Mesenchymal stem cell (in vitro differentiated cells and primary cell): Measurements from ENCODE around the gene AFF2.

Source experiments
- DNase-seq: peaks from one replicate; pipeline ENCODE4 v3.0.0-alpha.2; 2013
- H2AFZ ChIP-seq: one replicate; pipeline ENCODE4 v1.6.1; 2013; ENCODE audit warnings: low read depth, mild to moderate bottlenecking, control low read depth, inconsistent platforms, low read length, moderate library complexity
- H2AK5ac ChIP-seq: 2 replicates; pipeline ENCODE4 v1.6.1; 2013; ENCODE audit warnings: low read length, moderate library complexity, mild to moderate bottlenecking, inconsistent platforms; ENCODE audit not compliant: severe bottlenecking
- H2BK120ac ChIP-seq: one replicate; pipeline ENCODE4 v1.6.1; 2013; ENCODE audit warnings: low read depth, mild to moderate bottlenecking, inconsistent platforms, low read length, moderate library complexity
- H2BK12ac ChIP-seq, 2 experiments: one replicate each; pipeline ENCODE4 v1.6.1; 2013; ENCODE audit warnings: inconsistent platforms in 2 of 2, low read length in 2 of 2, mild to moderate bottlenecking in 2 of 2, moderate library complexity in 2 of 2, control low read depth in 1 of 2
- H2BK15ac ChIP-seq: one replicate; pipeline ENCODE4 v1.6.1; 2013; ENCODE audit warnings: mild to moderate bottlenecking, low read depth, inconsistent platforms; ENCODE audit not compliant: poor library complexity, severe bottlenecking
- H2BK5ac ChIP-seq: 2 replicates; pipeline ENCODE4 v1.6.1; 2013; ENCODE audit warnings: low read depth, mild to moderate bottlenecking, low read length, control low read depth, inconsistent platforms; ENCODE audit not compliant: poor library complexity, severe bottlenecking
- H3K14ac ChIP-seq, 2 experiments: one replicate each; pipeline ENCODE4 v1.6.1; 2013; ENCODE audit warnings: inconsistent platforms in 2 of 2, low read length in 2 of 2, control low read depth in 1 of 2, mild to moderate bottlenecking in 1 of 2, moderate library complexity in 1 of 2
- H3K18ac ChIP-seq, 2 experiments: one replicate each; pipeline ENCODE4 v1.6.1; 2013; ENCODE audit warnings: inconsistent platforms in 2 of 2, low read length in 2 of 2, control low read depth in 1 of 2, low read depth in 1 of 2, mild to moderate bottlenecking in 1 of 2
- H3K23ac ChIP-seq, 2 experiments: one replicate each; pipeline ENCODE4 v1.6.1; 2013; ENCODE audit warnings: inconsistent platforms in 2 of 2, low read length in 2 of 2, mild to moderate bottlenecking in 2 of 2, moderate library complexity in 2 of 2, control low read depth in 1 of 2
- H3K27ac ChIP-seq: 2 replicates; pipeline ENCODE4 v1.5.1; 2013; ENCODE audit warnings: mild to moderate bottlenecking, moderate library complexity, low read length, control low read depth, inconsistent platforms; ENCODE audit not compliant: poor library complexity, severe bottlenecking
- H3K27me3 ChIP-seq, 2 experiments: 2 replicates each; pipeline versions ENCODE4 v1.6.1 to v1.7.0; 2013; ENCODE audit warnings: low read length in 2 of 2, mild to moderate bottlenecking in 2 of 2, moderate library complexity in 2 of 2, control low read depth in 1 of 2, inconsistent platforms in 1 of 2; ENCODE audit not compliant: control insufficient read depth in 1 of 2, insufficient read depth in 1 of 2
- H3K36me3 ChIP-seq, 2 experiments: 2 replicates each; pipeline versions ENCODE4 v1.6.1 to v1.7.0; 2013; ENCODE audit warnings: low read length in 2 of 2, control low read depth in 1 of 2, inconsistent platforms in 1 of 2, low read depth in 1 of 2, mild to moderate bottlenecking in 1 of 2; ENCODE audit not compliant: insufficient read depth in 2 of 2, control insufficient read depth in 1 of 2
- H3K4ac ChIP-seq, 2 experiments: one replicate each; pipeline ENCODE4 v1.6.1; 2013; ENCODE audit warnings: inconsistent platforms in 2 of 2, low read length in 2 of 2, mild to moderate bottlenecking in 2 of 2, moderate library complexity in 2 of 2, control low read depth in 1 of 2, low read depth in 1 of 2
- H3K4me1 ChIP-seq: 2 replicates; pipeline ENCODE4 v1.6.1; 2013; ENCODE audit warnings: low read depth, low read length, control low read depth; ENCODE audit not compliant: control insufficient read depth, insufficient read depth
- H3K4me2 ChIP-seq: 2 replicates; pipeline ENCODE4 v1.6.1; 2013; ENCODE audit warnings: low read length, mild to moderate bottlenecking, inconsistent platforms; ENCODE audit not compliant: poor library complexity, severe bottlenecking
- H3K4me3 ChIP-seq, 2 experiments: 2 replicates each; pipeline versions ENCODE4 v1.5.1 to v1.7.0; 2013; ENCODE audit warnings: low read length in 2 of 2, mild to moderate bottlenecking in 2 of 2, control low read depth in 1 of 2, low read depth in 1 of 2; ENCODE audit not compliant: insufficient read depth in 1 of 2
- H3K79me1 ChIP-seq: replicated peaks from 2 replicates; pipeline ENCODE4 v1.6.1; 2013; ENCODE audit warnings: mild to moderate bottlenecking, control low read depth, low read length, inconsistent platforms; ENCODE audit not compliant: poor library complexity, severe bottlenecking
- H3K9ac ChIP-seq: 2 replicates; pipeline ENCODE4 v1.7.0; 2013; ENCODE audit warnings: mild to moderate bottlenecking, low read length, moderate library complexity
- H3K9me3 ChIP-seq: 2 replicates; pipeline ENCODE4 v1.7.0; 2013; ENCODE audit warnings: mild to moderate bottlenecking, low read length; ENCODE audit not compliant: control insufficient read depth
- H4K8ac ChIP-seq: one replicate; pipeline ENCODE4 v1.6.1; 2013; ENCODE audit warnings: inconsistent platforms, mild to moderate bottlenecking, low read length, moderate library complexity
- H4K91ac ChIP-seq: one replicate; pipeline ENCODE4 v1.6.1; 2013; ENCODE audit warnings: mild to moderate bottlenecking, low read length, inconsistent platforms
- WGBS: methylation state at CpG from one replicate; pipeline ENCODE4 v1.1.7; 2013; ENCODE audit warnings: mixed read lengths; 5-methylcytosine and 5-hydroxymethylcytosine counted together

Gene AFF2

GRCh38 chrX:149022485-149022884 lies 522.1 kb downstream of the AFF2 start:
- Histone ChIP-seq H2BK15ac (no peak overlapping the region), H3K14ac (no peak overlapping the region)
- 60% methylated on average over 2 of the region's 2 CpGs for whole genome bisulfite sequencing

GRCh38 chrX:149032449-149032848 lies 532.0 kb downstream of the AFF2 start:
- Histone ChIP-seq H3K23ac (no peak overlapping the region), H4K91ac (no peak overlapping the region), H3K36me3 (no peaks in the 10 kb centered on the region), H2AK5ac (no peak overlapping the region), H2AFZ (no peak overlapping the region), H3K9ac (no peak overlapping the region), H2BK120ac (no peak overlapping the region), H2BK12ac (no peak overlapping the region), H3K14ac (no peak overlapping the region), H3K27ac (no peak overlapping the region), H2BK5ac (no peak overlapping the region), H3K27me3 (no peaks in the 10 kb centered on the region), H3K4ac (no peak overlapping the region), H4K8ac (no peak overlapping the region), H3K79me1 (no peaks in the 10 kb centered on the region), H3K9me3 (no peaks in the 10 kb centered on the region), H3K4me2 (no peak overlapping the region), H2BK15ac (no peak overlapping the region), H3K4me1 (no peaks in the 10 kb centered on the region), H3K18ac (no peak overlapping the region), H3K4me3 (no peak overlapping the region)
- DNase-seq, result no peak
- WGBS, result 67% methylated on average over 2 of the region's 2 CpGs

More at GRCh38 chrX:149022485-149022884, 522.1 kb downstream of the AFF2 start:
- H3K9ac ChIP-seq, result no peak overlapping the region
- no peaks in the 10 kb centered on the region for H3K79me1 ChIP-seq
- no peaks in the 10 kb centered on the region for H3K36me3 ChIP-seq
- H3K27ac ChIP-seq, result no peak overlapping the region
- H2AK5ac ChIP-seq, result no peak overlapping the region
- H4K8ac ChIP-seq, result no peak overlapping the region
- no peak overlapping the region for H4K91ac ChIP-seq
- no peak overlapping the region for H2BK120ac ChIP-seq
- H3K4me1 ChIP-seq, result no peaks in the 10 kb centered on the region
- no peak overlapping the region for H3K18ac ChIP-seq
- no peak for DNase-seq
- H2BK12ac ChIP-seq, result no peak overlapping the region
- no peak overlapping the region for H3K4me2 ChIP-seq
- H3K27me3 ChIP-seq, result no peaks in the 10 kb centered on the region
- H2BK5ac ChIP-seq, result no peak overlapping the region
- H3K23ac ChIP-seq, result no peak overlapping the region
- H2AFZ ChIP-seq, result no peak overlapping the region
- H3K4ac ChIP-seq, result no peak overlapping the region
- H3K9me3 ChIP-seq, result peaks cover 24% of the 10 kb centered on the region
- H3K4me3 ChIP-seq, result no peak overlapping the region

- no peak overlapping the region for H2BK120ac ChIP-seq
- H2BK15ac ChIP-seq, result no peak overlapping the region
- no CpG with 5 or more reads among the region's 1 CpG for WGBS
- no peaks in the 10 kb centered on the region for H3K9me3 ChIP-seq
- H3K4ac ChIP-seq, result no peak overlapping the region
- no peaks in the 10 kb centered on the region for H3K79me1 ChIP-seq
- no peak overlapping the region for H3K4me3 ChIP-seq
- H3K9ac ChIP-seq, result no peak overlapping the region
- no peak overlapping the region for H3K4me2 ChIP-seq
- H3K14ac ChIP-seq, result no peak overlapping the region
- H3K23ac ChIP-seq, result no peak overlapping the region
- H2AK5ac ChIP-seq, result no peak overlapping the region
- H3K36me3 ChIP-seq, result no peaks in the 10 kb centered on the region
- no peaks in the 10 kb centered on the region for H3K27me3 ChIP-seq
- DNase-seq, result no peak
- no peak overlapping the region for H4K8ac ChIP-seq
- no peaks in the 10 kb centered on the region for H3K4me1 ChIP-seq
- no peak overlapping the region for H3K27ac ChIP-seq
- no peak overlapping the region for H4K91ac ChIP-seq
- no peak overlapping the region for H2BK5ac ChIP-seq
- no peak overlapping the region for H3K18ac ChIP-seq
- no peak overlapping the region for H2BK12ac ChIP-seq
- no peak overlapping the region for H2AFZ ChIP-seq
These were observed 535.7 kb downstream of the AFF2 start for GRCh38 chrX:149036086-149036485.

- no peak overlapping the region for H2BK12ac ChIP-seq
- no peak overlapping the region for H3K4me2 ChIP-seq
- H3K27me3 ChIP-seq, result no peaks in the 10 kb centered on the region
- no peak overlapping the region for H2BK120ac ChIP-seq
- H3K14ac ChIP-seq, result no peak overlapping the region
- DNase-seq, result no peak
- H4K91ac ChIP-seq, result no peak overlapping the region
- no peak overlapping the region for H3K23ac ChIP-seq
- no peak overlapping the region for H3K9ac ChIP-seq
- H2BK15ac ChIP-seq, result no peak overlapping the region
- no peak overlapping the region for H2BK5ac ChIP-seq
- H3K36me3 ChIP-seq, result no peaks in the 10 kb centered on the region
- H4K8ac ChIP-seq, result no peak overlapping the region
- no peak overlapping the region for H2AK5ac ChIP-seq
- no peak overlapping the region for H3K4me3 ChIP-seq
- no peak overlapping the region for H2AFZ ChIP-seq
- no peaks in the 10 kb centered on the region for H3K9me3 ChIP-seq
- WGBS, result no CpG with 5 or more reads among the region's 3 CpGs
- H3K79me1 ChIP-seq, result no peaks in the 10 kb centered on the region
- no peak overlapping the region for H3K18ac ChIP-seq
- no peak overlapping the region for H3K4ac ChIP-seq
- H3K27ac ChIP-seq, result no peak overlapping the region
- no peaks in the 10 kb centered on the region for H3K4me1 ChIP-seq
These were observed 537.0 kb downstream of the AFF2 start for GRCh38 chrX:149037281-149037870.
